HG03439 (cell line): ENCODE measurements around the gene MPST.

ENCODE experiments used
- ATAC-seq: cut with Tn5 transposase; IDR thresholded peaks from one replicate; pipeline ENCODE4 v1.9.1; 2021; ENCODE audit warnings: mild to moderate bottlenecking, moderate library complexity; ENCODE audit not compliant: unreplicated experiment

Gene MPST

GRCh38 chr22:37000676-37001534 lies 18.6 kb upstream of the MPST start:
- no peak for ATAC-seq

- no peak for ATAC-seq
These were observed 17.7 kb upstream of the MPST start for GRCh38 chr22:37001826-37002225.

GRCh38 chr22:37002633-37003032 lies 16.9 kb upstream of the MPST start:
- ATAC-seq, result no peak

- no peak for ATAC-seq
These were observed 11.9 kb upstream of the MPST start for GRCh38 chr22:37007651-37008050.

- ATAC-seq, result no peak
These were observed 11.2 kb upstream of the MPST start for GRCh38 chr22:37008365-37008764.

GRCh38 chr22:37009490-37009889 lies 10.1 kb upstream of the MPST start:
- ATAC-seq, result no peak

GRCh38 chr22:37010174-37010573 lies 9.4 kb upstream of the MPST start:
- ATAC-seq, result no peak

- ATAC-seq, result no peak
These were observed 8.6 kb upstream of the MPST start for GRCh38 chr22:37010976-37011375.

GRCh38 chr22:37011472-37011871 lies 8.1 kb upstream of the MPST start:
- no peak for ATAC-seq

- no peak for ATAC-seq
These were observed 7.2 kb upstream of the MPST start for GRCh38 chr22:37012262-37012904.

- ATAC-seq, result no peak
These were observed 6.6 kb upstream of the MPST start for GRCh38 chr22:37012956-37013355.

GRCh38 chr22:37014415-37014806 lies 5.1 kb upstream of the MPST start:
- no peak for ATAC-seq

GRCh38 chr22:37014835-37015586 lies 4.5 kb upstream of the MPST start:
- ATAC-seq, result no peak

GRCh38 chr22:37015587-37015878 lies 4.0 kb upstream of the MPST start:
- no peak for ATAC-seq

GRCh38 chr22:37016134-37016910 lies 3.2 kb upstream of the MPST start:
- no peak for ATAC-seq

GRCh38 chr22:37017356-37017755 lies 2.2 kb upstream of the MPST start:
- no peak for ATAC-seq

GRCh38 chr22:37018086-37018814 lies 1.3 kb upstream of the MPST start:
- ATAC-seq, result no peak

- peak; percentile 29 for ATAC-seq
These were observed 680 bp upstream of the MPST start for GRCh38 chr22:37018815-37019308.

GRCh38 chr22:37020192-37020479 lies 594 bp downstream of the MPST start:
- ATAC-seq, result no peak

- no peak for ATAC-seq
These were observed 1.5 kb downstream of the MPST start for GRCh38 chr22:37021041-37021440.
